Activated CD4-positive, alpha-beta memory T cell treated with anti-CD3 and anti-CD28 coated beads for 36 hours (primary cell): ENCODE measurements around the gene FGF1. TPM values are rescaled to one million over a fixed set of nuclear protein-coding genes. Genes with fewer than 3 reads are reported as not detected.

Experiments used
- CTCF ChIA-PET: fragments of 350-600 bp; sonication (Branson Sonifier 250); formaldehyde crosslinking; loops from one replicate; lab custom pipeline; 2021; ENCODE audit warnings: antibody characterized with exemption, inconsistent platforms; lab: Charles Lee
- POLR2A ChIA-PET: fragments of 350-600 bp; sonication (Branson Sonifier 250); formaldehyde crosslinking; loops from one replicate; lab custom pipeline; 2021; ENCODE audit warnings: antibody characterized with exemption; lab: Charles Lee
- DNase-seq: peaks from one replicate; pipeline ENCODE4 v3.0.0-alpha.2; 2020
- H3K27ac Mint-ChIP-seq: one replicate; pipeline ENCODE4 v1.8.0; 2021; ENCODE audit warnings: mixed read lengths
- H3K27me3 Mint-ChIP-seq: one replicate; pipeline ENCODE4 v1.8.0; 2021; ENCODE audit warnings: mixed read lengths
- H3K36me3 Mint-ChIP-seq: one replicate; pipeline ENCODE4 v1.8.0; 2021; ENCODE audit warnings: mixed read lengths
- H3K4me1 Mint-ChIP-seq: one replicate; pipeline ENCODE4 v1.8.0; 2021; ENCODE audit warnings: low read depth, mixed read lengths
- H3K4me3 Mint-ChIP-seq: one replicate; pipeline ENCODE4 v1.8.0; 2021; ENCODE audit warnings: mild to moderate bottlenecking, mixed read lengths
- H3K9me3 Mint-ChIP-seq: one replicate; pipeline ENCODE4 v1.8.0; 2021; ENCODE audit warnings: mixed read lengths
- intact Hi-C: fragments of 100-400 bp; cut with micrococcal nuclease; formaldehyde crosslinking; loops from one replicate; pipeline ENCODE4 v1.15.1; 2023
- total RNA-seq, 2 experiments: library from RNA; stranded (reverse); gene quantifications; one replicate each; pipeline ENCODE4 v1.2.3, GENCODE V29; 2021

FGF1 gene
- total RNA-seq, 2 experiments from 2014 or later = not detected

DNA sequence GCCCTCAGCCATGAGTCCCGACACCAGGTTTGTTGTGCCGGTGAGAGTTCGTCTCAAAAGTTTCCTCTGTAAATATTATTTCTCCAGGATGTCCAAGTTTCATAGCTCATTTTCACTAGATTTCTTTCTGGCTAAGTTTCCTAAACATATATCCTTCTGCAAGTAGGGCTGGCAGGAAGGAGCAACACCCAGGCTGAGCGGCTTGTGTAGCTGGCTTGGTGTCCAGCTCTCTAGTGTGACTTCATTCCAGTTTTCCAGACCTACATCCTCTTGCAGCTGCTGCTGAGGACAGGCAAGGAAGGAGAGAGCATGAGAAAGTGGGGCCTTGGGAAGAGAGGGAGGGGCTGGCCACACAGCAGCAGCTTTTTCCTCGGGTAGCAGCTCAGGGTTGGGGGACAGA lies 80.3 kb downstream of the FGF1 start:
- ChIA-PET POLR2A (no interaction called here), CTCF (interaction anchor here (2.7 to 7.8 kb wide), 4 partner anchors 19 to 108 kb away, joined by 8 to 104 read pairs (median 15); no protein-coding TSS in a partner anchor)
- Mint-ChIP-seq H3K4me3 (no peak overlapping the region), H3K36me3 (no peaks in the 10 kb centered on the region), H3K4me1 (no peaks in the 10 kb centered on the region), H3K27ac (no peak overlapping the region), H3K27me3 (peaks cover 10% of the 10 kb centered on the region), H3K9me3 (no peaks in the 10 kb centered on the region)
- no peak for DNase-seq
- intact Hi-C loops = no loop called here

DNA sequence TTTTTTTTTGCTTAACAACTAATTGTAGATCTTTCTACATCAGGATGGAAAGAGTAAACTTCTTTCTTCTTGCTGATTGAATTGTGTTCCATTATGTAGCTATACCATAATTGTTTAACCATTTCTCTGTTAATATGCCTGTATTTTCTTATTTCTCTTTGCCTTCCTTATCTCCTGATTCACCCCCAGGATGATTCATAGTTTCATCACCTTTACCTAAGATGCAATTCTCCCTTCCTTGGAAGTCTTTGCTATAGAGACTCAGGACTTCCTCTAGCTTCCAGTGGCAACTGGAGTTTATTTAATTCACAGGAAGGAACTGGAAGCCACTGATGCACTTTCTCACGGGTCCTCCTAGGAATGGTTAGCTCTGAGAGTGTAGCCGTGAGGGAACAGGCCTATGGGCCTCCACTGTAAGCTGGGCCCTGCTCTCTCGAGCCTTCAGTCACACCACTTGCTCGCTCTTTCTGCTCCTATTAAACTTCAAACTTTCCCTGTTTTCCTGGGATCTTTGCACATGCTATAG lies 83.1 kb downstream of the FGF1 start:
- ChIA-PET POLR2A (no interaction called here), CTCF (interaction anchor here (1.2 kb wide), 1 partner anchor 110 kb away, joined by 4 read pairs; no protein-coding TSS in a partner anchor)
- H3K27ac Mint-ChIP-seq = no peak overlapping the region
- no peak for DNase-seq
- H3K4me3 Mint-ChIP-seq = no peak overlapping the region
- H3K27me3 Mint-ChIP-seq = peaks cover 13% of the 10 kb centered on the region
- no peaks in the 10 kb centered on the region for H3K36me3 Mint-ChIP-seq
- H3K4me1 Mint-ChIP-seq = peaks cover 2% of the 10 kb centered on the region
- no peaks in the 10 kb centered on the region for H3K9me3 Mint-ChIP-seq
- intact Hi-C loops = no loop called here

DNA sequence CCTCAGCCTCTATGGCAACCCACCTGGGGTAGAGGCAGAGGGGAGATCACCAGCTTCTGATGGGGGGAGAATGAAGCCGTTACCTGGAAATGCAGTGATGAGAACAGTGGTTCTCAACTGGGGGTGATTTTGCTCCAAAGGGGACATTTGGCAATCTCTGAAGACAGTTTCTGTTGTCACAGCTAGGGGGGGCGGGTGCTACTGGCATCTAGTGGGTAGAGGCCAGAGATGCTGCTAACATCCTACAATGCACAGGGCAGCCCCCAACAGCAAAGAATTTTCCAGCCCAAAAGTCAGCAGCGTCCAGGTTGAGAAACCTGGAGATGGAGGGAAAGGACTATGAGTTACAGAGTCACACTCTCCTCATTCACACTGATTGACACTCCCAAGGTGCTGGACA lies 84.5 kb downstream of the FGF1 start:
- no peak overlapping the region for H3K4me3 Mint-ChIP-seq
- H3K4me1 Mint-ChIP-seq = peaks cover 2% of the 10 kb centered on the region
- ChIA-PET POLR2A (no interaction called here), CTCF (no interaction called here)
- no peaks in the 10 kb centered on the region for H3K9me3 Mint-ChIP-seq
- intact Hi-C loops = no loop called here
- DNase-seq = no peak
- peaks cover 13% of the 10 kb centered on the region for H3K27me3 Mint-ChIP-seq
- no peak overlapping the region for H3K27ac Mint-ChIP-seq
- no peaks in the 10 kb centered on the region for H3K36me3 Mint-ChIP-seq

DNA sequence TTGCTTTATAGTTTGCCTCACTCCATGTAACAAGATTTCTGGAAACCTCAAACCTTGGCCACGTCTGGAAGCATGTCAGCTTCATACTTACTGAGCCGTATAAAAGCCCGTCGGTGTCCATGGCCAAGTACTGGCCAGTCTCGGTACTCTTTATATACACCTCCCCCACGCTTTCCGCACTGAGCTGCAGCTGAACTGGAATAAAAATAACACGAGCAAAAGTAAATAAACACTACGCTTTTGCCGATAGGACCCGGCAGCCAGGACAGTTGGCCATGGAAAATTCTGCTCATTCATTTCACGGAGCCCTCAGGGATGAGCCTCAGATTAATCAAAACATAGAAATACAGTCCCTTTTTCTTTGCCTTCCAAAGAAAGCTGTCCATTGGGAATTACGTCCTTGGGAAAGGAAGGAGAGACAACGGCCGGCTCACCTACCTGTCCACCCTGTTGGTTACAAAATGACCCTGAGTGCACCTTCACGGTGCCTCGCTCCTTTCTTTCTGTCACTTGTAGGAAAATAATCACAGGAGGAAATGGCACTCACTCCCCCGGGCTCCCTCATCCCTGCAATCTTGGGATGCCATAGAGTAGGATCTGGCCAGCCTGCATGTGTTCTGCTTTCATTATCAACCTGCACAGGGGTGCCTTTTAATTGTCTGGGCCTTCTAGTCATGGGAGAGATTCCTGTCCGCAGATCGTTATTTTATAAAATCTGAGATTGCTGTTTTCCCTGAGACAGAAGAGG lies 85.1 kb downstream of the FGF1 start:
- no peak for DNase-seq
- POLR2A ChIA-PET = no interaction called here
- Mint-ChIP-seq H3K36me3 (no peaks in the 10 kb centered on the region), H3K9me3 (no peaks in the 10 kb centered on the region), H3K4me1 (peaks cover 2% of the 10 kb centered on the region), H3K27me3 (peaks cover 13% of the 10 kb centered on the region), H3K4me3 (no peak overlapping the region), H3K27ac (no peak overlapping the region)
- CTCF ChIA-PET = interaction anchor here (1.4 to 2.0 kb wide), 2 partner anchors 11 to 55 kb away, joined by 4 to 5 read pairs; no protein-coding TSS in a partner anchor
- intact Hi-C loops = no loop called here

DNA sequence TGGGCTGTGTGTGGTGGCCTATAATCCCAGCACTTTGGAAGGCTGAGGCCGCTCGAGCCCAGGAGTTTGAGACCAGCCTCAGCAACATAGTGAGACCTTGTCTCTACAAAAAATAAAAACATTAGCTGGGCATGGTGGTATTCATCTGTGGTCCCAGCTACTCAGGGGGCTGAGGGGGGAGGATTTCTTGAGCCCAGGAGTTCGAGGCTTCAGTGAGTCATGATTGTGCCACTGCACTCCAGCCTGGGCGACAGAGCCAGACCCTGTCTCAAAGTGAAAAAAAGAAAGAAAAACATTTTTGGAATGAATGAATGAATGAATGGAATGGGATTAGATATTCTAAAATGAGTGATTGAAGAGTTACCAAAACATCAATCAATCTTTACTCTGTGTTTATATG lies 85.8 kb downstream of the FGF1 start:
- H3K9me3 Mint-ChIP-seq = no peaks in the 10 kb centered on the region
- H3K27ac Mint-ChIP-seq = no peak overlapping the region
- POLR2A ChIA-PET = no interaction called here
- no peak overlapping the region for H3K4me3 Mint-ChIP-seq
- no peaks in the 10 kb centered on the region for H3K36me3 Mint-ChIP-seq
- no peak for DNase-seq
- CTCF ChIA-PET = interaction anchor here (0.9 to 2.0 kb wide), 4 partner anchors 10 to 56 kb away, joined by 3 to 5 read pairs (median 4); no protein-coding TSS in a partner anchor
- H3K27me3 Mint-ChIP-seq = peaks cover 10% of the 10 kb centered on the region
- H3K4me1 Mint-ChIP-seq = peaks cover 2% of the 10 kb centered on the region
- intact Hi-C loops = no loop called here

DNA sequence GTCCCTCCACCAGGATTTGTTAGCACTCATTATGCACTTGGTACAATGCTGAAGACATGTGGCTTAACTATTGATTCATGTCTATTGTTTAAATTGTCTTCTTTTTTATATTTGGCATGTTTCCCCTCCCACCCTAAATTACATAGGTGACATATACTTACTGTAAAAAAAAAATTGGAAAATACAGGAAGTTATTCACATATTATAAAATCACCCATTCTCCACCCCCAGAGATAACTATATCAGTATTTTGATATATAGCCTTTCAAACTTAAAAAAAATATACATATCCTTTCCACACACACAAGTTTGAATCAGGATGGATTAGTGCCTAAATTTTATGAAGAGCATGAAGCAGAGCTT lies 87.6 kb downstream of the FGF1 start:
- intact Hi-C loops = no loop called here
- Mint-ChIP-seq H3K27ac (no peak overlapping the region), H3K27me3 (peaks cover 8% of the 10 kb centered on the region), H3K4me1 (peaks cover 2% of the 10 kb centered on the region), H3K4me3 (no peak overlapping the region), H3K36me3 (no peaks in the 10 kb centered on the region), H3K9me3 (no peaks in the 10 kb centered on the region)
- DNase-seq = no peak
- ChIA-PET POLR2A (no interaction called here), CTCF (interaction anchor here (1.0 to 2.1 kb wide), 5 partner anchors 11 to 290 kb away, joined by 3 to 7 read pairs (median 5); no protein-coding TSS in a partner anchor)

DNA sequence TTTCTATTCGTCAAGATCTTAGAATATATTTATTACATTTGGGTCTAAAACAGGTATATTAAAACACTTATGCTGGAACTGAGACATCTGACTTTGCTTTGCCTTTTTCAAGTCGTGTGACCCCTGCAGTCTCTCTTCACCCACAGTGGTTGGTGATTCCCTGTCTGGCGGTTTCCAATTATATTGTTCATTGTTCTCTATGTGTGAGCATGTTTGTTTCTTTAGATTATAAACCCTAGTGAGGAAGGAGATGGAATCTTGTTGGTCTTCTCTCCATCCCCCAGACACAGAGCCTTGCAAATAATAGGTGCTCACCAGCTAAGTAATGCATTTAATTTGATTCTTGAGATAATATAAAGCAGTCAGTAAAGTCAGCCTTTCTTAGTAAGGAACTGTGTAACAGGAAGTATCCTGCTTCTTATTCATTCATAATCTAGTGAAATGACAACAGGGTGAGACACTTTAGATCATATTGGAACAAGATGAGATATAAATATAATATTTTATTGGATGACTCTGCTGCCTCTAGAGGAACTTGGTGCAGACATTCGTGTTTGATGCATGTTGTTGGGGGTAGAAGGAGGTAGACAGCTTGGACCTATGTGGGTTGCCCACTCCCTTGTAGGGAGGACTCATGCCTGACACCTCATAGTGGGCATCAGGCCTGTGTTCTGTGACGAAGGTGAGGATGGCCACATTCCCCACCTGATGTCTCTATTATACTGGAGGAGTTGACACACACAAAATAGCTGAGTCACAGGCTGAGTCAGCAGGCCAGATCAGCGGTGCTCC lies 88.1 kb downstream of the FGF1 start:
- H3K27me3 Mint-ChIP-seq = peaks cover 8% of the 10 kb centered on the region
- intact Hi-C loops = no loop called here
- peak; percentile 65 for DNase-seq
- H3K4me1 Mint-ChIP-seq = peaks cover 2% of the 10 kb centered on the region
- no peak overlapping the region for H3K4me3 Mint-ChIP-seq
- ChIA-PET CTCF (interaction anchor here (1.0 to 2.1 kb wide), 6 partner anchors 11 to 291 kb away, joined by 3 to 7 read pairs (median 4); no protein-coding TSS in a partner anchor), POLR2A (no interaction called here)
- no peaks in the 10 kb centered on the region for H3K9me3 Mint-ChIP-seq
- no peaks in the 10 kb centered on the region for H3K36me3 Mint-ChIP-seq
- no peak overlapping the region for H3K27ac Mint-ChIP-seq

DNA sequence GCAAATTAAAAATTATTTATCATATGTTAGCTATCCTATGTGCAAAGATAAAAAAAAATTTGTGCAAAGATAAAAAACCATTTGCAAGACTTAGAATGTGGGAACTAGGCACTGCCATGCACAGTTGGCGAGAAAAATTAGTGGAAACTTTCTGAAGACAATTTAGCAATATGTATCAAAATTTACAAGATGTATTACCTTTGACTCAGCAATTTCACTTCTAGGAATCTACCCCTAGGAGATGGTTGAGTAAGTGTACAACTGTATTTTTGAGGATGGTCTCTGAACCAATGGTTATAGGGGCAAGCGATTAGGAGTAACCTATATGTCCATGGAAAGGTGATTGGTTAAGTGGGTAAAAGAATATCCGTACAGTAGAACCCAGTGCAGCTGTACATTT lies 88.9 kb downstream of the FGF1 start:
- DNase-seq = no peak
- POLR2A ChIA-PET = no interaction called here
- no peak overlapping the region for H3K4me3 Mint-ChIP-seq
- intact Hi-C loops = no loop called here
- H3K27ac Mint-ChIP-seq = no peak overlapping the region
- H3K4me1 Mint-ChIP-seq = peaks cover 2% of the 10 kb centered on the region
- H3K36me3 Mint-ChIP-seq = no peaks in the 10 kb centered on the region
- H3K9me3 Mint-ChIP-seq = no peaks in the 10 kb centered on the region
- CTCF ChIA-PET = interaction anchor here (1.0 to 2.1 kb wide), 5 partner anchors 10 to 102 kb away, joined by 3 to 7 read pairs (median 4); no protein-coding TSS in a partner anchor
- peaks cover 8% of the 10 kb centered on the region for H3K27me3 Mint-ChIP-seq

DNA sequence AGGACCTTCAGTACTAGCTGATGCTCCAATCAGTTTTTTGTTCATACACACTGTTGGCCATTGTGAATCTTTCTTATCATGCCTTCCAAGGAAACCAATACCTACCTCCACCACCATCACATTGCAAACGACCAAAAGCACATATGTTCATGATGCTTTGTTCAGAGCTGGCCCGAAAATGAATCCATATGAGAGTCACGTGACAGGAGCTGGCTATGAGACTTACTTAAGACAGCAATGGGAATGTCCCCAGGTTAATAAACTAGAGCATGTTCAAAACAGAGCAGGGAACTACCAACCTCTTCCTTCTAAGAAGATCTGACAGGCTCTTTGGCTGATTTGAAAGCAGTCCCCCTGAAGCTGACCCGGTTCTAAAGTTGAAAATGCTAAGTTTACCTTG lies 93.5 kb downstream of the FGF1 start:
- Mint-ChIP-seq H3K4me3 (no peak overlapping the region), H3K9me3 (no peaks in the 10 kb centered on the region), H3K27me3 (peaks cover 4% of the 10 kb centered on the region), H3K36me3 (no peaks in the 10 kb centered on the region), H3K27ac (no peak overlapping the region), H3K4me1 (peaks cover 2% of the 10 kb centered on the region)
- CTCF ChIA-PET = no interaction called here
- intact Hi-C loops = no loop called here
- POLR2A ChIA-PET = no interaction called here
- no peak for DNase-seq

DNA sequence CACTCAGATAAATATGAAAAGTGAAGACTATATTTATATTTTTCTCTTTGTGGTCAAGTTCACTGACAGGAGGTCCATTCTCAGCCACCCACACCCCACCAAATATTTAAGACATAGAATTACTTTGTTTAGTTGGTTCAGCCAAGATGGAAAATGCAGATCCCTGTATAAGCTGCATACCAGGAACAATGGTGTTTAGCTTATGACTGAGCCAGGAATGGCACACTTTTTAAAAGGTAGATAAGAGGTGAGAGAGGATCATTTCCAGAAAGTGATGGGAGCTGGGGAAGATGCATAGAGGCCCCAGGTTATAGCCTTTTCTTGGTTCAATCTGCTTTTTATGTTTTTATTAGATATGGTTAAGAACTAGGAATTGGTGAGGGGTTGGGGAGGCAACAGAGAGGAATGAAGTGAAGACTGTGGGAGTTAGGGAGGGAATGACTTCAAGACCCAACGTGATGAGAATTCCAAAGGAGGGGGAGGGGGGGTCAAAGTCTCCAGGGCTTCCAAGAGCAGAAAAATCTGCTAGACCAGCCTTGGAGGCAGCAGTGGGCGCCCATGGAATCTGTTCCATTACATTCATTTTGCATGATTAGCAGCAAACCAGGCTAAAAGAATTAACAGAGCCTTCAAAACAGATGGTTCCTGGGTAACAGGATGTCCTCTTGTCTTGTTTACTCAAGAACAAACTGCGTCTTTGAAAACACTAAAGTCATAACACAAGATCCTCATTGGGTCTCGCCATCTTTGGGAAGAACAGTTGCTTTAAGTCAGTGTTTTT lies 95.2 kb downstream of the FGF1 start:
- Mint-ChIP-seq H3K9me3 (no peaks in the 10 kb centered on the region), H3K36me3 (no peaks in the 10 kb centered on the region), H3K27ac (no peak overlapping the region), H3K4me1 (peaks cover 2% of the 10 kb centered on the region), H3K4me3 (no peak overlapping the region), H3K27me3 (peaks cover 4% of the 10 kb centered on the region)
- no peak for DNase-seq
- intact Hi-C loops = no loop called here
- POLR2A ChIA-PET = no interaction called here
- CTCF ChIA-PET = no interaction called here

DNA sequence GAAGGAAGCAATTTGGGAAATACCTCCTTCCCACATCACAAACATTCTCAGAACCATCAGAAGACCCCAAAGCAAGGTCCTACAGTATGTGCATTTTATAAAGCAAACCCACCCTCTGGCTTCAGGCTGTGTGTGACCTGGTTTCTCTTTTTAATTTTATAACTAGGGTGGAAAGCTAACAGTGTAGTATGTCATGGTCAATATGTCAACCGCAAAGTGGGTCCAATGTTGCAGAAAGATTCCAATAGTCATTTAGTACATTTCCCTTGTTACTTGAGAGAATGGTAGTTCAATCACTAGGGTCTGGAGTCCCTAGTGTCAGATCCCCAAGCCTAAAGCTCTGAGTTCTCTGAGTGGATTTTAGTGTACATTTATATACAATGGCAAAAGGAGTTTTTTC lies 96.2 kb downstream of the FGF1 start:
- peaks cover 4% of the 10 kb centered on the region for H3K27me3 Mint-ChIP-seq
- intact Hi-C loops = no loop called here
- H3K36me3 Mint-ChIP-seq = no peaks in the 10 kb centered on the region
- POLR2A ChIA-PET = no interaction called here
- no peak overlapping the region for H3K4me3 Mint-ChIP-seq
- no peaks in the 10 kb centered on the region for H3K9me3 Mint-ChIP-seq
- H3K4me1 Mint-ChIP-seq = peaks cover 6% of the 10 kb centered on the region
- CTCF ChIA-PET = interaction anchor here (1.2 kb wide), 1 partner anchor 66 kb away, joined by 4 read pairs; no protein-coding TSS in a partner anchor
- H3K27ac Mint-ChIP-seq = no peak overlapping the region
- no peak for DNase-seq
